ENCODE results near the gene CAMTA1.

Gene CAMTA1

GRCh38 chr1:7554385-7555235 is 769.4 kb downstream of the CAMTA1 start:
- no peak for ATAC-seq

- ATAC-seq = no peak
These were observed 770.3 kb downstream of the CAMTA1 start for GRCh38 chr1:7555391-7556185.

GRCh38 chr1:7557301-7557891 is 772.1 kb downstream of the CAMTA1 start:
- ATAC-seq = no peak

GRCh38 chr1:7558041-7558461 is 772.8 kb downstream of the CAMTA1 start:
- ATAC-seq = no peak

GRCh38 chr1:7558481-7558880 is 773.2 kb downstream of the CAMTA1 start:
- ATAC-seq = no peak

- no peak for ATAC-seq
These were observed 773.9 kb downstream of the CAMTA1 start for GRCh38 chr1:7558921-7559869.

GRCh38 chr1:7560128-7560527 is 774.9 kb downstream of the CAMTA1 start:
- ATAC-seq = no peak

- ATAC-seq = no peak
These were observed 775.4 kb downstream of the CAMTA1 start for GRCh38 chr1:7560601-7561181.

- no peak for ATAC-seq
These were observed 776.2 kb downstream of the CAMTA1 start for GRCh38 chr1:7561331-7561921.

GRCh38 chr1:7561936-7562728 is 776.9 kb downstream of the CAMTA1 start:
- no peak for ATAC-seq

GRCh38 chr1:7562729-7563605 is 777.7 kb downstream of the CAMTA1 start:
- no peak for ATAC-seq

GRCh38 chr1:7564137-7564536 is 778.9 kb downstream of the CAMTA1 start:
- no peak for ATAC-seq

- no peak for ATAC-seq
These were observed 780.0 kb downstream of the CAMTA1 start for GRCh38 chr1:7565099-7565750.

GRCh38 chr1:7566417-7567375 is 781.4 kb downstream of the CAMTA1 start:
- no peak for ATAC-seq

GRCh38 chr1:7567376-7567775 is 782.1 kb downstream of the CAMTA1 start:
- no peak for ATAC-seq

- no peak for ATAC-seq
These were observed 782.8 kb downstream of the CAMTA1 start for GRCh38 chr1:7568053-7568452.

GRCh38 chr1:7568901-7569524 is 783.8 kb downstream of the CAMTA1 start:
- no peak for ATAC-seq

All from activated CD4-positive, CD25-positive, alpha-beta regulatory T cell treated with anti-CD3 and anti-CD28 coated beads, Interleukin-2, amount 50 U/mL, for 24 hours (primary cell).